ENCODE measurements around the gene UBE2I. TPM values are rescaled to one million over a fixed set of nuclear protein-coding genes. Genes with fewer than 3 reads are reported as not detected.
"Not testable (repeated sequence)": the region's sequence is repeated elsewhere in the genome, so short reads cannot be mapped to it uniquely, and the experiment has no call there.

Gene UBE2I
- total RNA-seq, 2 donors from 2014 or later: 68.2 to 76.1 TPM

DNA sequence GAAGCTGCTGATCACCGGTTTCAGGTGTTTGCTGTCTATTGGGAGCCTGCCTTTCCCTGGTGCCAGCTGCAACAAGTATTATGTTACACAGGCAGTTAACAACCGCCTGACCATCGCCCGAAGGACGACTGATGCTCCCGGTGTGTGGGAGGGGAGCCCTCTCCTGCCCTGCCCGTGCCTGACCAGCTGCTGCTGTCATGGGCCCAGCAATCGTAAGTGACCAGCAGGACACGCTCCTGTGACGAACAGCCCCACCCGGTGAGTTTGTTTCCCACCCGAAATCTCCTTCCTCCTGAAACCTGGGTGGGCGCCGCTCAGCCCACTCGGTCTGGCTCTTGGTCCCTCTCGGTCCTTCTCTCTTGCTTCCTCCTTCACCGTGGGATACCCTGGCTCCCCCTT, 17.9 kb upstream of the UBE2I start:
- H3K9me3 ChIP-seq: no peaks in the 10 kb centered on the region
- no peak overlapping the region for H3K27ac ChIP-seq
- H3K36me3 ChIP-seq: no peaks in the 10 kb centered on the region
- H3K27me3 ChIP-seq (replicated peaks; ENCODE audit: insufficient read depth): peaks cover 4% of the 10 kb centered on the region
- no peaks in the 10 kb centered on the region for H3K4me1 ChIP-seq (ENCODE audit: control insufficient read depth in 1 of 2, low read depth in 2 of 2)
- no peak overlapping the region for H3K4me3 ChIP-seq
- TF ChIP-seq, protein P1, sequence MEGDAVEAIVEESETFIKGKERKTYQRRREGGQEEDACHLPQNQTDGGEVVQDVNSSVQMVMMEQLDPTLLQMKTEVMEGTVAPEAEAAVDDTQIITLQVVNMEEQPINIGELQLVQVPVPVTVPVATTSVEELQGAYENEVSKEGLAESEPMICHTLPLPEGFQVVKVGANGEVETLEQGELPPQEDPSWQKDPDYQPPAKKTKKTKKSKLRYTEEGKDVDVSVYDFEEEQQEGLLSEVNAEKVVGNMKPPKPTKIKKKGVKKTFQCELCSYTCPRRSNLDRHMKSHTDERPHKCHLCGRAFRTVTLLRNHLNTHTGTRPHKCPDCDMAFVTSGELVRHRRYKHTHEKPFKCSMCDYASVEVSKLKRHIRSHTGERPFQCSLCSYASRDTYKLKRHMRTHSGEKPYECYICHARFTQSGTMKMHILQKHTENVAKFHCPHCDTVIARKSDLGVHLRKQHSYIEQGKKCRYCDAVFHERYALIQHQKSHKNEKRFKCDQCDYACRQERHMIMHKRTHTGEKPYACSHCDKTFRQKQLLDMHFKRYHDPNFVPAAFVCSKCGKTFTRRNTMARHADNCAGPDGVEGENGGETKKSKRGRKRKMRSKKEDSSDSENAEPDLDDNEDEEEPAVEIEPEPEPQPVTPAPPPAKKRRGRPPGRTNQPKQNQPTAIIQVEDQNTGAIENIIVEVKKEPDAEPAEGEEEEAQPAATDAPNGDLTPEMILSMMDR (IDR thresholded peaks at IDR 0.05): no peak
- no peak for DNase-seq (ENCODE audit: low spot score)
- no peak for ATAC-seq (ENCODE audit: insufficient number of reproducible peaks, low FRiP score, low read depth)

GRCh38 chr16:1292208-1292607, 17.2 kb upstream of the UBE2I start:
- H3K27ac ChIP-seq; H3K4me3 ChIP-seq; H3K4me1 ChIP-seq (ENCODE audit: control insufficient read depth in 1 of 2, low read depth in 2 of 2); DNase-seq (ENCODE audit: low spot score); ATAC-seq (ENCODE audit: insufficient number of reproducible peaks, low FRiP score, low read depth); H3K36me3 ChIP-seq; H3K27me3 ChIP-seq (replicated peaks; ENCODE audit: insufficient read depth); H3K9me3 ChIP-seq: not testable (repeated sequence)

- not testable (repeated sequence) for H3K4me3 ChIP-seq; H3K9me3 ChIP-seq; H3K36me3 ChIP-seq; ATAC-seq (ENCODE audit: insufficient number of reproducible peaks, low FRiP score, low read depth); H3K4me1 ChIP-seq (ENCODE audit: control insufficient read depth in 1 of 2, low read depth in 2 of 2); H3K27ac ChIP-seq; H3K27me3 ChIP-seq (replicated peaks; ENCODE audit: insufficient read depth); DNase-seq (ENCODE audit: low spot score)
Measured at GRCh38 chr16:1292808-1293207, 16.6 kb upstream of the UBE2I start.

- Histone ChIP-seq H3K27me3 (replicated peaks; ENCODE audit: insufficient read depth) (peaks cover 4% of the 10 kb centered on the region), H3K4me3 (no peak overlapping the region), H3K9me3 (no peaks in the 10 kb centered on the region), H3K4me1 (ENCODE audit: control insufficient read depth in 1 of 2, low read depth in 2 of 2) (no peaks in the 10 kb centered on the region), H3K27ac (no peak overlapping the region), H3K36me3 (no peaks in the 10 kb centered on the region)
- ATAC-seq (ENCODE audit: insufficient number of reproducible peaks, low FRiP score, low read depth): no peak
- no peak for DNase-seq (ENCODE audit: low spot score)
- TF ChIP-seq, protein P1 (IDR thresholded peaks at IDR 0.05): no peak
Measured at GRCh38 chr16:1293921-1294656, 15.3 kb upstream of the UBE2I start.

DNA sequence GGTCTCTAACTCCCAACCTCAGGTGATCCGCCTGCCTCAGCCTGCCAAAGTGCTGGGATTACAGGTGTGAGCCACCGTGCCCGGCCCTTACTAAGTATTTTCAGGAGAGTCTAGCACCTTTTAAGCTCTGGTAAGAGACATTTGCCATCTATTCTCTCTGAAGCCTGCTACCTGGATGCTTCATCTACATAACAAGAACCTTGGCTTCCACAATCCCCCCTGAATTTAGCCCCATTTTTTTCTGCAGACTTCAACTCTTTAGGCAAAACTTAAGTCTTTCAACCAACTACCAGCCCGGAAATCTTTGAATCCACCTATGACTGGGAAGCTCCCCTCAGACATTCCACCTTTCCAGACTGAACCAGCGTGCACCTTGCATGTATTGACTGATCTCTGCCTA, 14.0 kb upstream of the UBE2I start:
- peaks cover 4% of the 10 kb centered on the region for H3K27me3 ChIP-seq (replicated peaks; ENCODE audit: insufficient read depth)
- H3K4me1 ChIP-seq (ENCODE audit: control insufficient read depth in 1 of 2, low read depth in 2 of 2): peaks cover 0 to under 1% of the 10 kb centered on the region in 2 donors
- no peaks in the 10 kb centered on the region for H3K36me3 ChIP-seq
- H3K4me3 ChIP-seq: no peak overlapping the region
- H3K27ac ChIP-seq: no peak overlapping the region
- H3K9me3 ChIP-seq: no peaks in the 10 kb centered on the region
- TF ChIP-seq, protein P1 (IDR thresholded peaks at IDR 0.05): no peak
- DNase-seq (ENCODE audit: low spot score) (no peak), ATAC-seq (ENCODE audit: insufficient number of reproducible peaks, low FRiP score, low read depth) (no peak)

DNA sequence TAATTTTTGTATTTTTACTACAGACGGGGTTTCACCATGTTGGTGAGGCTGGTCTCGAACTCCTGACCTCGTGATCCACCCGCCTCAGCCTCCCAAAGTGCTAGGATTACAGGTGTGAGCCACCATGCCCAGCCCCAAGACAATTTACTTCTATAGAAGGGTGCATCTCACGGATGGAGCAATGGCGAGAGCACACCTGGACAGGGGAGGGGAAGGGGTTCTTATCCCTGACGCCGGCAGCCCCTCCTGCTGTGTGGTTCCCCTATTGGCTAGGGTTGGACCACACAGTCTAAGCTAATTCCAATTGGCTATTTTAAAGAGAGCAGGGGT, 12.8 kb upstream of the UBE2I start:
- DNase-seq (ENCODE audit: low spot score); H3K4me3 ChIP-seq; H3K27me3 ChIP-seq (replicated peaks; ENCODE audit: insufficient read depth); H3K27ac ChIP-seq; ATAC-seq (ENCODE audit: insufficient number of reproducible peaks, low FRiP score, low read depth); H3K4me1 ChIP-seq (ENCODE audit: control insufficient read depth in 1 of 2, low read depth in 2 of 2); H3K36me3 ChIP-seq; H3K9me3 ChIP-seq: not testable (repeated sequence)

All from thoracic aorta (tissue), 2 donors.